ENCODE measurements around the gene EFCAB8.

The EFCAB8 gene

DNA sequence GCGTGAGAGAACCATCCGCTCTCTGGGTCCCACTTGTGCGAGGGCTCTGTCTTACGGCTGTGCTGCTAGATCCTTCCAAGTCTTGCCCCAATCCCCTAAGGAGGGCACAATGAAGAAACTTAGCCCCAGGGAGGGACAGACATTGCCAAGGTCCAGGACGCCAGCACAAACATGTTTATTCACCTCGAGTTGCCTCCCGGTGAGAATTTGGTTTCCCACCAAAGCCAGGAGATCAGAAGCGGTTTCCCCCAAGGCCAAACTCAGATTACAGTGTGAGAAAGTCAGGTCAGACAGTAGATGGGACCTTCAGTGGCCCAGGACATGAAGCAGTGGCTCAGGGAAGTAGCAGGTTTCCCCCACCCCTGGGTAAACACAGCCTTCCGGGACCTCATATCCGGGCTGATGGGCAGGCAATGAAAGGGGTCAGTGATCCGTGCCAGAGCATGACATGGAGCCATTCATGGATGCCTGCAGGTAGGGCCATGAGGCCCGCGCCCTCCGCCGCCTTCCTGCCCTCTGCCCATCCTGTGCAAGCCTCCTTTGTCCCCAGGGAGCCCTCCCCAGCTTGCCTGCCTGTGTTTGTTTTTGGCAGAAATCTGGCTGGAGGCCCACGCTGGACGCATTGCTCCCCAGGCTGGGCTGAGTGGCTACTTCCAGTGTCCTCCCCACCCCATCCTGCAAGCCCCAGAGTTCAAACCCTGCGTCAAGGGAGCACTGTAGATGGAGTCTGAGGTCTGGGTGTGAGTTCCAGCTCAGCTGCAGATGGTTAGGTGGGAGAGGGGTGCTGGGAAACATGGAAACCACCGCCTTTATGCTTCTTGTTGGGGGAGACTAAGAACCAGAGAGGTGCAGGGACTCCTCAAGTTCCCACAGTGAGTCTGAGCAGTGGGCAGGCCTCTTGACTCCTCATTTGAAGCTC lies 150.8 kb downstream of the EFCAB8 start:
- no peak for DNase-seq

DNA sequence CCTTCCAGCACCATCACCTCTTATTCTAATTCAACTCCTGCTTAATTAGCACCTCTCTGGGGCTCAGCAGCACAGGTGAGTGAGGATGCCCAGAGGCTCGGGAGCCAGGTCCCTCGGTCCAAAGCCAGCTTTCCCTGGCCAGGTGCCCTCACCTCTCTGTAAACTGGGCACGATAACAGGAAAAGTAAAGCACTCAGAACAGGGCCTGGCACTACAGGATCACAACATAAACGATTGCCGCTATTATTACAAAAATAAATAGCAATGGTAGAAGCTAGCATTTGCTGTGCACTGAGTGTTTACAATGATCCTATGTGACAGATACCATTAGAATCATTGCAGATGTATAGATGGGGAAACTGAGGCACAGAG lies 151.4 kb downstream of the EFCAB8 start:
- no peak for DNase-seq

- DNase-seq = no peak
Measured at GRCh38 chr20:33010674-33011449, 152.1 kb downstream of the EFCAB8 start.

All from islet precursor cell (in vitro differentiated cells).